Stimulated activated CD4-positive, alpha-beta T cell treated with anti-CD3 and anti-CD28 coated beads, Interleukin-4, amount 100 ng/mL, for 4 hours (primary cell): ENCODE measurements around the gene REXO1.

Experiments used
- DNase-seq, 2 experiments: peaks; one replicate each; pipeline ENCODE4 v3.0.0-alpha.2; 2020

The REXO1 gene

GRCh38 chr19:1765904-1766799, 82.1 kb downstream of the REXO1 start:
- DNase-seq, result no peak
